Psoas muscle (tissue), 8 donors: ENCODE results near the gene TBC1D19. TPM values are rescaled to one million over a fixed set of nuclear protein-coding genes. Genes with fewer than 3 reads are reported as not detected.

ENCODE experiments used
- ATAC-seq, 4 donors: fragments of 200-7000 bp; cut with Tn5 transposase; one replicate each; pipeline ENCODE4 v1.9.1; 2020; ENCODE audit warnings: moderate library complexity in 3 of 4, mild to moderate bottlenecking in 2 of 4
- DNase-seq, 2 donors: peaks; one replicate each; pipeline ENCODE4 v3.0.0-alpha.2; 2020
- H3K27ac ChIP-seq: fragments of 200-600 bp; one replicate; pipeline ENCODE4 v1.8.0; 2022
- H3K27me3 ChIP-seq, 3 donors: fragments of 200-600 bp in 1 of 3; one replicate each; pipeline versions ENCODE4 v1.6.1 to v1.8.0; 2013 to 2022; ENCODE audit warnings: low read length in 2 of 3, mild to moderate bottlenecking in 2 of 3, moderate library complexity in 1 of 3; ENCODE audit not compliant: insufficient read depth in 3 of 3
- H3K36me3 ChIP-seq, 2 donors: fragments of 200-600 bp in 1 of 2; one replicate each; pipeline versions ENCODE4 v1.6.1 to v1.8.0; 2013 to 2022; ENCODE audit warnings: low read depth in 1 of 2, mild to moderate bottlenecking in 1 of 2, moderate library complexity in 1 of 2; ENCODE audit not compliant: insufficient read depth in 1 of 2
- H3K4me1 ChIP-seq: fragments of 200-600 bp; one replicate; pipeline ENCODE4 v1.8.0; 2022
- H3K4me3 ChIP-seq: fragments of 200-600 bp; one replicate; pipeline ENCODE4 v1.8.0; 2022; ENCODE audit warnings: mild to moderate bottlenecking
- H3K9me3 ChIP-seq: fragments of 200-600 bp; one replicate; pipeline ENCODE4 v1.8.0; 2022
- CTCF ChIP-seq: fragments of 200-600 bp; IDR thresholded peaks from one replicate; pipeline ENCODE4 v1.8.0; 2022; ENCODE audit warnings: antibody characterized with exemption
- WGBS, 3 donors: extraction: QIAGEN DNeasy Blood & Tissue Kit; methylation state at CpG; one replicate each; pipeline versions ENCODE4 v1.1.6 to v1.1.7; 2013; 5-methylcytosine and 5-hydroxymethylcytosine counted together
- intact Hi-C, 2 donors: fragments of 100-400 bp; cut with DNase I; formaldehyde crosslinking; loops; one replicate each; pipeline versions ENCODE4 v1.11.0 to v1.14.2; 2022
- polyA plus RNA-seq, 3 donors: library from polyadenylated mRNA; stranded (reverse); fragments of 200-250 nt; gene quantifications; one replicate each; pipeline ENCODE4 v1.2.3, GENCODE V29; 2013
- total RNA-seq, 4 donors: library from RNA; stranded (reverse); fragmentation: NEBNext Ultra II Directional in 2 of 4; extraction: Animal tissue kit (Norgen Biotek cat#: 25700) in 2 of 4; gene quantifications; one replicate each; pipeline versions ENCODE4 v1.2.1 to v1.2.4, GENCODE V29; 2021 to 2023
- donor health status: healthy with polysubstance abuse.
- donor health status: DM: no; HTN: no; CAD: no; lungs with moderate emphysema.
- donor health status: Bipolar disorder and iron deficiency.
- donor health status: healthy.
- donor health status: DM: yes; HTN: yes; CAD: no.
- donor health status: DM: no; HTN: no; CAD: no.
- donor health status: DM: no; HTN: no; CAD: no.
- donor health status: DM: yes; HTN: yes; CAD: no.

The TBC1D19 gene
- total and polyA plus RNA-seq, 7 donors = 1.0 to 8.2 (median 4.8) TPM

GRCh38 chr4:26753187-26753586 is 169.3 kb downstream of the TBC1D19 start:
- intact Hi-C loops = loop anchor here (5.0 kb wide), 1 partner anchor 104 kb away; no protein-coding TSS in a partner anchor
- no peaks in the 10 kb centered on the region for H3K27me3 ChIP-seq
- WGBS, 3 donors = 30 to 49% (median 32%) methylated on average over 2 of the region's 2 CpGs
- H3K27ac ChIP-seq = peak overlapping the region; percentile 76
- H3K4me1 ChIP-seq = peaks cover 33% of the 10 kb centered on the region
- no peaks in the 10 kb centered on the region for H3K36me3 ChIP-seq
- DNase-seq (no peak), ATAC-seq (peak in 3 of 4 donors; percentile 48 to 65 (median 62))
- no peaks in the 10 kb centered on the region for H3K9me3 ChIP-seq
- no peak for TF ChIP-seq CTCF
- H3K4me3 ChIP-seq = no peak overlapping the region

GRCh38 chr4:26753617-26754016 is 169.7 kb downstream of the TBC1D19 start:
- intact Hi-C loops = loop anchor here (2.0 to 5.0 kb wide), 2 partner anchors 35 to 104 kb away; no protein-coding TSS in a partner anchor
- no peaks in the 10 kb centered on the region for H3K27me3 ChIP-seq
- H3K36me3 ChIP-seq = no peaks in the 10 kb centered on the region
- H3K9me3 ChIP-seq = no peaks in the 10 kb centered on the region
- no peak for TF ChIP-seq CTCF
- peak; percentile 54 to 80 for DNase-seq
- peaks cover 33% of the 10 kb centered on the region for H3K4me1 ChIP-seq
- H3K27ac ChIP-seq = peak overlapping the region; percentile 76
- H3K4me3 ChIP-seq = peak overlapping the region; percentile 37
- peak; percentile 96 to 98 (median 98) for ATAC-seq
- WGBS, 3 donors = 14 to 18% (median 17%) methylated on average over 10 of the region's 10 CpGs

- WGBS, 3 donors = 97 to 100% (median 100%) methylated on average over 1 of the region's 1 CpG
- Histone ChIP-seq H3K4me1 (peaks cover 11% of the 10 kb centered on the region), H3K27me3 (no peaks in the 10 kb centered on the region), H3K36me3 (no peaks in the 10 kb centered on the region), H3K4me3 (no peak overlapping the region), H3K9me3 (no peaks in the 10 kb centered on the region), H3K27ac (no peak overlapping the region)
- ATAC-seq = no peak
- DNase-seq = no peak
- TF ChIP-seq CTCF = no peak
- intact Hi-C loops = no loop called here
Measured at GRCh38 chr4:26757751-26758150, 173.9 kb downstream of the TBC1D19 start.

- Histone ChIP-seq H3K27ac (no peak overlapping the region), H3K4me1 (peaks cover 14% of the 10 kb centered on the region), H3K9me3 (no peaks in the 10 kb centered on the region), H3K4me3 (no peak overlapping the region), H3K27me3 (no peaks in the 10 kb centered on the region), H3K36me3 (no peaks in the 10 kb centered on the region)
- intact Hi-C loops = no loop called here
- WGBS, 3 donors = 76 to 90% (median 85%) methylated on average over 1 of the region's 1 CpG
- TF ChIP-seq CTCF = no peak
- DNase-seq (no peak), ATAC-seq (no peak)
Measured at GRCh38 chr4:26758899-26759298, 175.0 kb downstream of the TBC1D19 start.

GRCh38 chr4:26762650-26763049 is 178.8 kb downstream of the TBC1D19 start:
- 65 to 78% (median 68%) methylated on average over 2 of the region's 2 CpGs for WGBS, 3 donors
- intact Hi-C loops = no loop called here
- no peak overlapping the region for H3K27ac ChIP-seq
- ATAC-seq (peak in 2 of 4 donors; percentile 43 to 46), DNase-seq (no peak)
- H3K9me3 ChIP-seq = no peaks in the 10 kb centered on the region
- no peaks in the 10 kb centered on the region for H3K36me3 ChIP-seq
- no peak overlapping the region for H3K4me3 ChIP-seq
- no peaks in the 10 kb centered on the region for H3K27me3 ChIP-seq
- no peak for TF ChIP-seq CTCF
- peaks cover 6% of the 10 kb centered on the region for H3K4me1 ChIP-seq
